ENCODE data around the gene KIF11.

DNA sequence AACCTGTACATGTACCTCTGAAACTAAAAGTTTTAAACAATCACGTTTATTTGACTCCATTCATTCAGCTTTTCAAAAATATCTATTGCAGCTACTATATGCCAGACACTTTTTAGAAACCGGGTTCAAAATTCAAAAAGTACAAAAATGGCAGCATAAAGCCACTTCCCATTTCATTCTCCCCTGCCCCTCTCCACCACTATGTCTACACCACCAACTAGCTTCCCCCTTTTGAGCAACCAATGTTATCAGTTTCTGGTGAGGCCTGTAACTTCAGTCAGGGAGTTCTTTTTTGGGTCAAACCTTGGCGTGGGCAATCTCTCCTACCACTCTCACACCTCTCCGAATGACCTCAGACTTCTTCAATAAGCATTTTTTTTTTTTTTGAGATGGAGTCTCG is 85.3 kb downstream of the KIF11 start:
- TF ChIP-seq POLR2A (IDR thresholded peaks at IDR 0.05; ENCODE audit: low read depth, low read length) (no peak), MAFK (IDR thresholded peaks at IDR 0.05; ENCODE audit: low read depth, low read length) (no peak), MAZ (IDR thresholded peaks at IDR 0.05; ENCODE audit: borderline replicate concordance, low read depth, low read length) (no peak), RAD21 (IDR thresholded peaks at IDR 0.05; ENCODE audit: low read length) (no peak), CEBPB (IDR thresholded peaks at IDR 0.05; ENCODE audit: low read depth, low read length) (no peak), USF2 (IDR thresholded peaks at IDR 0.05; ENCODE audit: low read depth, low read length) (no peak)
- TF ChIP-seq, protein P1, sequence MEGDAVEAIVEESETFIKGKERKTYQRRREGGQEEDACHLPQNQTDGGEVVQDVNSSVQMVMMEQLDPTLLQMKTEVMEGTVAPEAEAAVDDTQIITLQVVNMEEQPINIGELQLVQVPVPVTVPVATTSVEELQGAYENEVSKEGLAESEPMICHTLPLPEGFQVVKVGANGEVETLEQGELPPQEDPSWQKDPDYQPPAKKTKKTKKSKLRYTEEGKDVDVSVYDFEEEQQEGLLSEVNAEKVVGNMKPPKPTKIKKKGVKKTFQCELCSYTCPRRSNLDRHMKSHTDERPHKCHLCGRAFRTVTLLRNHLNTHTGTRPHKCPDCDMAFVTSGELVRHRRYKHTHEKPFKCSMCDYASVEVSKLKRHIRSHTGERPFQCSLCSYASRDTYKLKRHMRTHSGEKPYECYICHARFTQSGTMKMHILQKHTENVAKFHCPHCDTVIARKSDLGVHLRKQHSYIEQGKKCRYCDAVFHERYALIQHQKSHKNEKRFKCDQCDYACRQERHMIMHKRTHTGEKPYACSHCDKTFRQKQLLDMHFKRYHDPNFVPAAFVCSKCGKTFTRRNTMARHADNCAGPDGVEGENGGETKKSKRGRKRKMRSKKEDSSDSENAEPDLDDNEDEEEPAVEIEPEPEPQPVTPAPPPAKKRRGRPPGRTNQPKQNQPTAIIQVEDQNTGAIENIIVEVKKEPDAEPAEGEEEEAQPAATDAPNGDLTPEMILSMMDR (conservative IDR thresholded peaks at IDR 0.05; ENCODE audit: low read depth, low read length): no peak
